HG02885 (cell line): ENCODE results near the gene SH3BP1.

Source experiments
- ATAC-seq: cut with Tn5 transposase; IDR thresholded peaks from one replicate; pipeline ENCODE4 v1.9.1; 2021; ENCODE audit warnings: mild to moderate bottlenecking; ENCODE audit not compliant: unreplicated experiment, poor library complexity

Gene SH3BP1

DNA sequence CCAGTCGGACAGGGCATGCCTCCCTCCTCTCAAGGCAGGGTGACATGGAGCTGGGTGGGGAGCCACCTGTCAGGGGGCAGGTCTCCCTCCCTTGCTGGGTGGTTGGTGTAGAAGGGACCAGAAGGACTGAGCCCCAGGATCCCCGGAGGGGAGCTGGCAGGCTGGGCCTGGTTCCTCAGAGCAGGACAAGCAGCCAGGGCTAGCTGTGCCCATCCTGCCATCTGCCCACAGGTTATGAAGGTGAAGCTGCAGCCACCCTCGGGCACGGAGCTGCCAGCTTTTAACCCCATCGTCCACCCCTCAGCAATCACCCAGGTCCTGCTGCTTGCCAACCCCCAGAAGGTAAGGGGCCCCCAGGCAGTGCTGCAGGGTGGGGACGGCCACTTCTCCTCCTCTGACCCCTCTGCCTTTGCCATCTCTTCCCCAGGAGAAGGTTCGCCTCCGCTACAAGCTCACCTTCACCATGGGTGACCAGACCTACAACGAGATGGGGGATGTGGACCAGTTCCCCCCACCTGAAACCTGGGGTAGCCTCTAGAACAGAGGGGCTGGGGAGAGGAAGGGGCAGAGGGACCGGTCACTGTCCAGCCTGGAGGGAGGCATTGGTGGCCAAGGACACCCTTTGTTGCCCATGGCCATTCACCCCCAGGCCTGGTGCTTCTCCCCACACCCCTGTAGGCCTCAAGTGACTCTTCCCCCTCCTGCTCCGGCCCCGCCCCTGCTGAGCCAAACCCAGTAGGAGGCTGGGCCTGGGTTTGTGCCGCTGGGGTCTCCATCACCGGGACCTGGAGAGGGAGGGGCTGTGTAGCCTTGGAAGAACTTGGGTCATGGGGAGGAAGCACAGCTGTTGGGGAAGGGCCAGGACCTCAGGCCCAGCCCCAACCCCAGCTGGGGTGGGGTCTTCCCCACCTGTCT lies 7.0 kb upstream of the SH3BP1 start:
- peak; percentile 22 for ATAC-seq

DNA sequence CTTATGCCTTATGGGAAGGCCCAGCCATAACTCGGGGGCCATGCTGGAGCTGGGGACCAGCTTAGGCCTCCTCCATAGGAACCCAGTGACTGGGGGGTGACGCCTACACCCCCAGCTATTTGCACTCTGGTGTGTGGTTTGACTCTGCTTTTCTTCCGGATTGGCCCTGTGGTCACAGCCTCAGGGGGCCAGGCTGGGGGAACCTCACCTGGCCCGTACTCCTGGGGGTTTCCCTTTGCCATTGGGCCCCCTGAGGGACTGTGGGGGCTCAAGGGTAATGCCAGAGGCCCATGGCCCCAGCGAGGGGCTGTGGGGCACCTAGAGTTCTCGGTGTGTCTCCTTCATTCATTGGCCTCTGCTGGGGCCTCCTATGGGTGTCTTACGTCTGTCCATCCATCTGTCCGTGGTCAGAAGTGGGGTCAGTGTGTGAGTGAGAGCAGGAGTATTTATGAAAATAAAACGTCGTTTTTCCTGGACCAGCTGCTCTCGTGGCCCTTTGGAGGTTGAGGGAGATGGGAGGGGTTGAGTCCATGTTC lies 6.3 kb upstream of the SH3BP1 start:
- ATAC-seq, result peak; percentile 68

- peak; percentile 61 for ATAC-seq
Measured at GRCh38 chr22:37633625-37634416, 5.6 kb upstream of the SH3BP1 start.

GRCh38 chr22:37634417-37634924 lies 5.0 kb upstream of the SH3BP1 start:
- ATAC-seq, result no peak

GRCh38 chr22:37635157-37635556 lies 4.3 kb upstream of the SH3BP1 start:
- no peak for ATAC-seq

- no peak for ATAC-seq
Measured at GRCh38 chr22:37636186-37636948, 3.1 kb upstream of the SH3BP1 start.

DNA sequence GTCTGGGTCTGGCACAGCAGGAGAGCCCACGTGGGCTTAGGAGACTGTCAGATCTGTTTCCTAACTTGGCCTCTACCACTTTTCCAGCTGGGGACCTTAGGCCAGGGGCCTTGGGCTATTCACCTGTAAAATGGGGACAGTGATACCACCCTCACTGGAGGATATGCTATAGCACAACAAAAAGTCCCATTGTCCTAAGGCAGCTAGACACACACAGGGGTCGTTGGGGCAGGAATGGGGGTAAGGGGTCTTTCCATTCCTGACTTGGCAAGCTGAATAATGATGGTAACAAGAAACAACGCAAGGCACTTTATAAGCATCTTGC lies 2.6 kb upstream of the SH3BP1 start:
- no peak for ATAC-seq

- ATAC-seq, result no peak
Measured at GRCh38 chr22:37638391-37639069, 939 bp upstream of the SH3BP1 start.

DNA sequence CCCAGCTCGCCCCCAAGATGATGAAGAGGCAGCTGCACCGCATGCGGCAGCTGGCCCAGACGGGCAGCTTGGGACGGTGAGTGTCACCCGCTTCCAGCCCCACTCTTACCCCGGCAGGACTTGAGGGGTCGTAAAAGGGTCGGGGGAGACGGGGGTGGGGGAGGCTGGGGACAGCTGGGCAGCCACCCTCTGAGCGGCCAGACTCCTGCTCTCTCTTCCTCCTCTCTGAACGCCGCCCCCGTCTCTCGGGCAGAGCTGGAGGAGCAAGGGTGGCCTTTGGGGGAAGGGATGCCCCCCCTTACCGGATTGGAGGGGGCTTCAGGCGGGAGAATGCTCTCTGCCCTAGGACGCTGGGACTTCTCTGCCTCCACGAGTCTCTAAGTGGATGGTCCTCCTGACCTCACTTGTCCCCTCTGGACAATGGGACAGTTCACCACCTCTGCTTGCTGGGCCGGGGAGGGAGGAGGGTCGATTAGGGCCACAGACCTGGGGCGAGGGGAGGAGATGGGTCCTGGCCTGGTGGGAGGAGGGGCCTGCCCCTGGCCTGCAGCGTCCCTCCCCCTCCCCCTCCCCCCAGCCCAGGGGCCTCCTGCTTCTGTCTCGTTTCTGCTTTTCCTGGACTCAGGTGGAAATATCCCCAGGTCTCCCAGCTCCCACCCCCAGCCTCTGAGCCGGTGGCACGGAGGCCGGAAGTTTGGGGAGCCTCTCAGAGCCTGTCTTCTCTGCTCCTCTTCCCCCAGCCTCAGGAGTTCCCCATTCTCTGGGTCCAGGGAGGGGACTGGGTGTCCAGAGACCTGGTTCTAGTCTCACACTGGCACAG lies 512 bp downstream of the SH3BP1 start:
- no peak for ATAC-seq

GRCh38 chr22:37640591-37641560 lies 1.4 kb downstream of the SH3BP1 start:
- no peak for ATAC-seq

- ATAC-seq, result no peak
Measured at GRCh38 chr22:37641561-37641949, 2.1 kb downstream of the SH3BP1 start.

GRCh38 chr22:37643225-37643847 lies 3.9 kb downstream of the SH3BP1 start:
- ATAC-seq, result peak; percentile 52

- no peak for ATAC-seq
Measured at GRCh38 chr22:37647317-37647716, 7.8 kb downstream of the SH3BP1 start.

DNA sequence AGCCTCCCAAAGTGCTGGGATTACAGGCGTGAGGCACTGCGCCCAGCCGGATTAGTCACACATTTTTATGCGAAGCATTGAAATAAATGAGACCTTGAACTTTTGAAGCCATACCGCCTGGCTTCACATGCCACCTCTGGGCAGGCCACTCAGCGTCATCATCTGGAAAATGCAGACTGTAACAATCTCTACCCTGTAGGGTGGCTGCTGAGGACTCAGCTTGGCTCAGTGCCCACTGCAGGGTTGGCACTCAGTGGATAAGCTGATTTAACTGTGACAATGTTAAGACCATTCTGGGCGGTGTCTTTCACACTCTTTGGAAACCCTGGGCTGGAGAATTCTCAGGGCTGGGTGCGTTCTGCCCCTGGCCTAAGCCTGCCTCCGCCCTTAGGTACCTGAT lies 8.5 kb downstream of the SH3BP1 start:
- no peak for ATAC-seq

- ATAC-seq, result no peak
Measured at GRCh38 chr22:37650463-37651136, 11.1 kb downstream of the SH3BP1 start.

- no peak for ATAC-seq
Measured at GRCh38 chr22:37654563-37655251, 15.2 kb downstream of the SH3BP1 start.
